GM19099 (cell line): ENCODE measurements around the gene AFTPH.

ENCODE experiments used
- POLR2A ChIP-seq: IDR thresholded peaks from 3 replicates; pipeline ENCODE4 v1.6.1; 2011; ENCODE audit warnings: low read depth; ENCODE audit not compliant: insufficient read length; ENCODE audit errors: extremely low read depth

Gene AFTPH

GRCh38 chr2:64516651-64517510 lies 7.2 kb upstream of the AFTPH start:
- no peak for TF ChIP-seq POLR2A

- TF ChIP-seq POLR2A = no peak
These were observed 6.6 kb upstream of the AFTPH start for GRCh38 chr2:64517511-64517884.

GRCh38 chr2:64522843-64523428 lies 1.2 kb upstream of the AFTPH start:
- TF ChIP-seq POLR2A = no peak

- TF ChIP-seq POLR2A = no peak
These were observed 632 bp downstream of the AFTPH start for GRCh38 chr2:64524604-64525316.

GRCh38 chr2:64525317-64525613 lies 1.1 kb downstream of the AFTPH start:
- peak; percentile 43 for TF ChIP-seq POLR2A

GRCh38 chr2:64526034-64526433 lies 1.9 kb downstream of the AFTPH start:
- TF ChIP-seq POLR2A = no peak

- no peak for TF ChIP-seq POLR2A
These were observed 7.9 kb downstream of the AFTPH start for GRCh38 chr2:64532030-64532429.

GRCh38 chr2:64533882-64534281 lies 9.8 kb downstream of the AFTPH start:
- no peak for TF ChIP-seq POLR2A

GRCh38 chr2:64534363-64534762 lies 10.2 kb downstream of the AFTPH start:
- no peak for TF ChIP-seq POLR2A

- TF ChIP-seq POLR2A = no peak
These were observed 10.9 kb downstream of the AFTPH start for GRCh38 chr2:64535024-64535423.

GRCh38 chr2:64537991-64538390 lies 13.9 kb downstream of the AFTPH start:
- TF ChIP-seq POLR2A = no peak

- TF ChIP-seq POLR2A = no peak
These were observed 14.8 kb downstream of the AFTPH start for GRCh38 chr2:64538764-64539433.

GRCh38 chr2:64540615-64541014 lies 16.5 kb downstream of the AFTPH start:
- no peak for TF ChIP-seq POLR2A

GRCh38 chr2:64541547-64541946 lies 17.4 kb downstream of the AFTPH start:
- TF ChIP-seq POLR2A = no peak
